ENCODE data around the gene PDE10A.

PDE10A gene

DNA sequence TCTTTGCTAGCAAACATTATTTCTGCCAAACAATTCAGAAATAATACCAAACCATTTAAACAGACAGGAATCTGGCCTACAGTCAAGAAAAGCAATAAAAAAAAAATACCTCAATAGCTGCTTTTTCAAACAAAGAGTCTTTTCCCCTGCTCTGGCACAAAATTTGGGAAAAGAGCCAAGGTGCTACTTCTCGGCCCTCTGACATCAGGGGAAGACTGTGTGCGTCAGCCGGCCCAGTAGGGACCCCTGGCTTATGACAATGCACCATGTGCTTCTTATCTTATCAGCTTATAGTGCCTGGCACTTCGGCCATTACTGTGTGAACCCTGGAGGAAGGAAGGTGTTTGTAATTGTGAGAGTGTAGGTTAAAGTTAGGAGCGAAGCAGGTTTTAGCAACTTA lies 89.4 kb downstream of the PDE10A start:
- no peak for DNase-seq (ENCODE audit: low read depth)
- TF ChIP-seq, protein P1, sequence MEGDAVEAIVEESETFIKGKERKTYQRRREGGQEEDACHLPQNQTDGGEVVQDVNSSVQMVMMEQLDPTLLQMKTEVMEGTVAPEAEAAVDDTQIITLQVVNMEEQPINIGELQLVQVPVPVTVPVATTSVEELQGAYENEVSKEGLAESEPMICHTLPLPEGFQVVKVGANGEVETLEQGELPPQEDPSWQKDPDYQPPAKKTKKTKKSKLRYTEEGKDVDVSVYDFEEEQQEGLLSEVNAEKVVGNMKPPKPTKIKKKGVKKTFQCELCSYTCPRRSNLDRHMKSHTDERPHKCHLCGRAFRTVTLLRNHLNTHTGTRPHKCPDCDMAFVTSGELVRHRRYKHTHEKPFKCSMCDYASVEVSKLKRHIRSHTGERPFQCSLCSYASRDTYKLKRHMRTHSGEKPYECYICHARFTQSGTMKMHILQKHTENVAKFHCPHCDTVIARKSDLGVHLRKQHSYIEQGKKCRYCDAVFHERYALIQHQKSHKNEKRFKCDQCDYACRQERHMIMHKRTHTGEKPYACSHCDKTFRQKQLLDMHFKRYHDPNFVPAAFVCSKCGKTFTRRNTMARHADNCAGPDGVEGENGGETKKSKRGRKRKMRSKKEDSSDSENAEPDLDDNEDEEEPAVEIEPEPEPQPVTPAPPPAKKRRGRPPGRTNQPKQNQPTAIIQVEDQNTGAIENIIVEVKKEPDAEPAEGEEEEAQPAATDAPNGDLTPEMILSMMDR (conservative IDR thresholded peaks at IDR 0.05; ENCODE audit: low read length), result no peak
- H3K4me3 ChIP-seq (ENCODE audit: low read length), result no peak overlapping the region

DNA sequence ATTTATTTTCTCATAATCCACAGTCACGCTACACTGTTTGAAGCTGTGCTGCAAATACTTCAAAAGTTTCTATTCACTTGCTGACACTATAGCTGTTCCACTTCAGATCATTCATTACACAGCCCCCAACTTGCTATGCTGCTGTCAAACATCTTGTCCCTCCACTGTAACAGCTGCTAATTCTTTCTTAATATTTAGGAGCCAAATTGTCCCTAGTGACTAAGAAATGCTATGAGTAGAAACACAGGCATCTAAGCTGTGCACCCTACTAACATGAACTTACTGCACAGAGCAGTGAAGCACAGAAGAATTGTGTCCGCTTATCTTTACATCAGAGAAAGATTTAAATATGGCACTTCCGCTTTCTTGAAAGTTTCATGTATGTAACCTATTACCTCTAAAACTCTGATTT lies 91.3 kb downstream of the PDE10A start:
- DNase-seq (ENCODE audit: low read depth), result no peak
- TF ChIP-seq, protein P1 (conservative IDR thresholded peaks at IDR 0.05; ENCODE audit: low read length), result no peak
- no peak overlapping the region for H3K4me3 ChIP-seq (ENCODE audit: low read length)

DNA sequence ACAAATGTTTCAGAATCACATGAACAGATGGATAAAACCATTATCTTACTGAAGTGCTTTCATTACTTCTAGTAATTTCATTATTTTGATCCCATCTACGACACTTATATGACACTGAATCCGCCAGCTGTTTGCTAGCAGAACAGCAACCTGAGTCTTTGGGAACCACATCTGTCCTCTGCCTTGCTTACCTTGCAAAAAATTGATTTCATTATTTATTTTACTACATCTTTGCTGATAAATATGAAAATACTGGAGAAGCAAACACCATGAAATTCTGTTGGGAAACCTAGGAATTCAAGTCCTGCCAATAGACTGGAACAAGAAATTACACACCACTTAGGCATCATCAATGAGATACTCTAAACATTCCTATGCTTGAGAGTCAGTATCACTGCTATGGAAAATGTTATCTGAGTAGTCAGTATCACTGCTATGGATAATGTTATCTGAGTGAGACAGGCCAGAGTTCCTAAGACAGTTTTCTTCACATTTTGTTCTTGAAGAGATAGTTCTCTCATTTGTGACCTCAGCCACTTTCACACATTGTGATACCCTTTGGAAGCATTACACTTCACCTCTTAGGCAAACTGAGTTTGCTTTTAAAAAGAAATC lies 91.9 kb downstream of the PDE10A start:
- TF ChIP-seq, protein P1 (conservative IDR thresholded peaks at IDR 0.05; ENCODE audit: low read length), result no peak
- H3K4me3 ChIP-seq (ENCODE audit: low read length), result no peak overlapping the region
- peak; percentile 13 for DNase-seq (ENCODE audit: low read depth)

DNA sequence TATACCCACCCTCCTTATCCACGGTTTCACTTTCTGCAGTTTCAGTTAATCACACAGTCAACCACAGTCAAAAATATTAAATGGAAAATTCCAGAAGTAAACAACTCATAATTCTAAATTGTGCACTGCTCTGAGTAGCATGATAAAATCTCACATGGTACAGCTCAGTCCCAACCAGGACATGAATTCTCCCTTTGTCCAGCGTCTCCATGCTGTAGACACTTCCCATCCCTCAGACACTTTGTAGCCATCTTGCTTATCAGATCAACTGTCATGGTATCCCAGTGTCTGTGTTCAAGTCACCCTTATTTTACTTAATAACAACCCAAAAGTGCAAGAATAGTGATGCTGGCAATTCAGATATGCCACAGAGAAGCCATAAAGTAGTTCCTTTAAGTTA lies 94.7 kb downstream of the PDE10A start:
- TF ChIP-seq, protein P1 (conservative IDR thresholded peaks at IDR 0.05; ENCODE audit: low read length), result no peak
- no peak overlapping the region for H3K4me3 ChIP-seq (ENCODE audit: low read length)
- no peak for DNase-seq (ENCODE audit: low read depth)

DNA sequence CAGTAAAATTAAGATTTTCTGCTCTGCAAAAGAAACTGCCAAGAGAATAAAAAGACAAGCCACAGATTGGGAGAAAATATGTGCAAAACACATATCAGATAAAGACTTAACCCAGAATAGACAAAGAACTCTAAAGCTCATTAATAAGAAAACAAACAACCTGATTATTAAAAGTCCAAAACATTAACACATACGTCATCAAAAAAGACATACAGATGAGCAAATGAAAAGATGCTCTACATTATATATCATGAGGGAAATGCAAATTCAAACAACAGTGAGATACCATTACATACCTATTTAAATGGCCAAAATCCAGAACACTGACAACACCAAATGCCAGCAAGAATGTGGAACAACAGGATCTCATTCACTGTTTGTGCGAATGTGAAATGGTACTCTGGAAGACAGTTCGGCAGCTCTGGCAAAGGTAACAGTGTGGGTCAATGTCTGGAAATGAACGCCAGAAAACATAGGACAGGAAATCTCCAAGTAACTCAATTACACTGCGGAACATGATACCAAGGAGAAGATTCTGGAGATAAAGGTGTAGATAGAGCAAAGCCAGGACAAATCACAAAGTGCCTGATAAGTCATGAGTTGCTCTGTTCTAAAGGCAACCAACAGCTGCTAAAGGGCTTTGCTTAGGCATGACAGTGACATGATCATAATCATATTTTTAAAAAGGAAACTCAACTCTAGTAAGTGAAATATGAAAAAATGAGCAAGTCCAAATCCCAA lies 96.8 kb downstream of the PDE10A start:
- H3K4me3 ChIP-seq (ENCODE audit: low read length), result no peak overlapping the region
- no peak for DNase-seq (ENCODE audit: low read depth)
- TF ChIP-seq, protein P1 (conservative IDR thresholded peaks at IDR 0.05; ENCODE audit: low read length), result no peak

DNA sequence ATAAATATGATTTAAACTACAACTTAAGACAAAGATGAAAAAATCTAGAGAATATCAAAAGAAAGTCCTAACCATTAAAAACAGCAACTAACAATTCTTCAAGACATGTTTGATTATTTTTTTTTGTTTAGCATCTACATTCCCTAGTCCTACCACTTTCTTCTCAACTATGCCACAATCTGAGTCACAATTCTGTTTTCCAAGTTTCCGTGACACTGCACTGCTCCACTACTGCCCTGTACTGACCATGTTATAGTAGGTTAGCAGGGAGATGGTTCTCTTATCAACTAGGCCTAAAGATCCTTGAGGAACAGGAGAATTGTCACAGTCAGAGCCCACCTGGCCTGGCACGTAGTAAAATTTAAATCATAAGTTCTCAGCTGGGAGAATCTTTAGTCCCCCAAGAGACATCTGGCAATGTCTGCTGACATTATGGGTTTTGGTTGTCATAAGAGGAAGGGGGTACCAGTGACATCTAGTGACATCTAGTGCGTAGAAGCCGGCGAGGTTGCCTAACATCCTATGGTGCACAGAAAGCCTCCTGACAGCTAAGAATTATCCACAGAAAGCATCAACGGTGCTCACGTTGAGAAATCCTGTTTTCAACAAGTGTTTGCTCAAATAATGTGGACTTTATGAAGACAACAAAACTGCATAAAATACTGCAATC lies 100.5 kb downstream of the PDE10A start:
- H3K4me3 ChIP-seq (ENCODE audit: low read length), result no peak overlapping the region
- TF ChIP-seq, protein P1 (conservative IDR thresholded peaks at IDR 0.05; ENCODE audit: low read length), result no peak
- no peak for DNase-seq (ENCODE audit: low read depth)
